ENCODE results near the gene GNAZ. TPM values are rescaled to one million over a fixed set of nuclear protein-coding genes. Genes with fewer than 3 reads are reported as not detected.

GNAZ gene
- total and polyA plus RNA-seq, 12 donors: 1.3 to 4.2 (median 2.3) TPM

DNA sequence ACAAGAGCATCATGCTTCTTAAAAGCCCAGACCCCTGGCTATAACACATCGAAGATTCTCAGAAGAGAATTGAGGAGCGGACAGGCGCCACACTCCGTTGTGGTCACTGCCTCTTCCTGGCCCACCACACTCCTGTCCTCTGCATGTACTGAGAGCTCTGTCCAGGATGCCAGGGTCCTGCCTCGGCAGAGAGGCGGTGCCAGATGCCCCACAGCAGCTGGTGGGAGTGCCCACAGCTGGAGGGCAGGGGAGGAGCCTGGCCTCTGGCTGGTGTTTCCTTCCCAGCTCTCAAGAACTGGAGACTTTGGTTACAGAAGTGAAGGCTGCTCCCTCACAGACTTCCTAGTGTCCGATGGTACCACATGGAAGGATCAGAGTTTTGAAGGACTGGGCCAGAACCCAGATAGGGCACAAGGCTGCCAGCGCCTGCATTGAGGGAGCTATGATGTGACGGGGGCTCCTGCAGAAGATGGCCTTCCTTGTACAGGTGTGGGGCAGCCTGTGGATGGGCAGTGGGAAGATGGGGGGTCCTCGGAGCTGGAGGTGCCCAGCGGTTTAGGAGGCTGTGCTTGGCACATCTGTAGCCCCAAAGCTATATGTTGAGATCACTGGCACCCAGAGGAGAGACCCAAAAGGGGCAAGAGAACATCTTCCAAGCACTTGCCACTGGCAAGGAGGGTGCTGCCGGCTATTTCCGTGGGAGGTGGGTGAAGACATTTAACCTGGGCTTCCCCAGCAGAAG lies 52.1 kb downstream of the GNAZ start:
- 87 to 88% methylated on average over 13 of the region's 13 CpGs for WGBS, 2 donors
- DNase-seq: no peak
- no peak overlapping the region for H3K27ac ChIP-seq
- no peaks in the 10 kb centered on the region for H3K27me3 ChIP-seq
- TF ChIP-seq, protein P1, sequence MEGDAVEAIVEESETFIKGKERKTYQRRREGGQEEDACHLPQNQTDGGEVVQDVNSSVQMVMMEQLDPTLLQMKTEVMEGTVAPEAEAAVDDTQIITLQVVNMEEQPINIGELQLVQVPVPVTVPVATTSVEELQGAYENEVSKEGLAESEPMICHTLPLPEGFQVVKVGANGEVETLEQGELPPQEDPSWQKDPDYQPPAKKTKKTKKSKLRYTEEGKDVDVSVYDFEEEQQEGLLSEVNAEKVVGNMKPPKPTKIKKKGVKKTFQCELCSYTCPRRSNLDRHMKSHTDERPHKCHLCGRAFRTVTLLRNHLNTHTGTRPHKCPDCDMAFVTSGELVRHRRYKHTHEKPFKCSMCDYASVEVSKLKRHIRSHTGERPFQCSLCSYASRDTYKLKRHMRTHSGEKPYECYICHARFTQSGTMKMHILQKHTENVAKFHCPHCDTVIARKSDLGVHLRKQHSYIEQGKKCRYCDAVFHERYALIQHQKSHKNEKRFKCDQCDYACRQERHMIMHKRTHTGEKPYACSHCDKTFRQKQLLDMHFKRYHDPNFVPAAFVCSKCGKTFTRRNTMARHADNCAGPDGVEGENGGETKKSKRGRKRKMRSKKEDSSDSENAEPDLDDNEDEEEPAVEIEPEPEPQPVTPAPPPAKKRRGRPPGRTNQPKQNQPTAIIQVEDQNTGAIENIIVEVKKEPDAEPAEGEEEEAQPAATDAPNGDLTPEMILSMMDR (IDR thresholded peaks at IDR 0.05): no peak
- intact Hi-C loops (cut with DNase I): loop anchor here in 4 of 10 donors (10.0 kb wide), 4 partner anchors 268 to 778 kb away; no protein-coding TSS in a partner anchor
- peaks cover 0 to 8% (median 0%) of the 10 kb centered on the region in 9 donors for H3K36me3 ChIP-seq
- no peaks in the 10 kb centered on the region for H3K9me3 ChIP-seq
- ATAC-seq: no peak
- H3K4me3 ChIP-seq: no peak overlapping the region
- peaks cover 0 to 21% (median 5%) of the 10 kb centered on the region in 9 donors for H3K4me1 ChIP-seq

DNA sequence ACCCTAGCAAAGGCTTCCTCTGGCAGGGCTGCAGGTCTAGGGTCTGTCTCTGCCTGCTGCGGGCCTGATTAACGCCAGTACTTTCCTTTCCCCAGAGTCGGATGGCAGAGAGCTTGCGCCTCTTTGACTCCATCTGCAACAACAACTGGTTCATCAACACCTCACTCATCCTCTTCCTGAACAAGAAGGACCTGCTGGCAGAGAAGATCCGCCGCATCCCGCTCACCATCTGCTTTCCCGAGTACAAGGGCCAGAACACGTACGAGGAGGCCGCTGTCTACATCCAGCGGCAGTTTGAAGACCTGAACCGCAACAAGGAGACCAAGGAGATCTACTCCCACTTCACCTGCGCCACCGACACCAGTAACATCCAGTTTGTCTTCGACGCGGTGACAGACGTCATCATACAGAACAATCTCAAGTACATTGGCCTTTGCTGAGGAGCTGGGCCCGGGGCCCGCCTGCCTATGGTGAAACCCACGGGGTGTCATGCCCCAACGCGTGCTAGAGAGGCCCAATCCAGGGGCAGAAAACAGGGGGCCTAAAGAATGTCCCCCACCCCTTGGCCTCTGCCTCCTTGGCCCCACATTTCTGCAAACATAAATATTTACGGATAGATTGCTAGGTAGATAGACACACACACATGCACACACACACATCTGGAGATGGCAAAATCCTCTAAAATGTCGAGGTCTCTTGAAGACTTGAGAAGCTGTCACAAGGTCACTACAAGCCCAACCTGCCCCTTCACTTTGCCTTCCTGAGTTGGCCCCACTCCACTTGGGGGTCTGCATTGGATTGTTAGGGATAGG lies 52.9 kb downstream of the GNAZ start:
- Histone ChIP-seq H3K9me3 (no peaks in the 10 kb centered on the region), H3K36me3 (peaks cover 0 to 8% (median 0%) of the 10 kb centered on the region in 9 donors), H3K4me3 (no peak overlapping the region), H3K27me3 (no peaks in the 10 kb centered on the region), H3K4me1 (peaks cover 0 to 18% (median 6%) of the 10 kb centered on the region in 9 donors), H3K27ac (no peak overlapping the region)
- DNase-seq: no peak
- intact Hi-C loops (cut with DNase I): loop anchor here in 4 of 10 donors (10.0 kb wide), 4 partner anchors 268 to 778 kb away; no protein-coding TSS in a partner anchor
- WGBS, 2 donors: 96% methylated on average over 26 of the region's 26 CpGs
- ATAC-seq: no peak
- TF ChIP-seq, protein P1 (IDR thresholded peaks at IDR 0.05): no peak

DNA sequence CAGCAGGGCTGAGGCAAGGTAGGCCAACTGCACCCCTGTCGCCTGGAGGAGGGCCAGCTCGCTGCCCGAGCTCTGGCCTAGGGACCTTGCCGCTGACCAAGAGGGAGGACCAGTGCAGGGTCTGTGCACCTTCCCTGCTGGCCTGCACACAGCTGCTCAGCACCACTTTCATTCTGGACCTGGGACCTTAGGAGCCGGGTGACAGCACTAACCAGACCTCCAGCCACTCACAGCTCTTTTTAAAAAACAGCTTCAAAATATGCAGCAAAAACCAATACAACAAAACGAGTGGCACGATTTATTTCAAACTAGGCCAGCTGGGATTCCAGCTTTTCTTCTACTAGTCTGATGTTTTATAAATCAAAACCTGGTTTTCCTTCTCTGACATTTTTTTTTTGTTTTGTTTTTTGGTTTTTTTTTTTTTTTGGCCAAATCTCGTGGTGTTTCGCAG lies 53.5 kb downstream of the GNAZ start:
- TF ChIP-seq, protein P1 (IDR thresholded peaks at IDR 0.05): no peak
- intact Hi-C loops (cut with DNase I): loop anchor here in 4 of 10 donors (10.0 kb wide), 4 partner anchors 269 to 779 kb away; no protein-coding TSS in a partner anchor
- Histone ChIP-seq H3K4me3 (no peak overlapping the region), H3K36me3 (peaks cover 0 to 8% (median 0%) of the 10 kb centered on the region in 9 donors), H3K27ac (no peak overlapping the region), H3K9me3 (no peaks in the 10 kb centered on the region), H3K4me1 (peaks cover 0 to 22% (median 11%) of the 10 kb centered on the region in 9 donors), H3K27me3 (no peaks in the 10 kb centered on the region)
- 86 to 87% methylated on average over 9 of the region's 9 CpGs for WGBS, 2 donors
- no peak for ATAC-seq
- no peak for DNase-seq
